Prostate gland (tissue), 2 donors: ENCODE results near the gene QPCT. TPM values are rescaled to one million over a fixed set of nuclear protein-coding genes. Genes with fewer than 3 reads are reported as not detected.

Source experiments
- DNase-seq: peaks from one replicate; pipeline ENCODE4 v3.0.0-alpha.2; 2019; ENCODE audit warnings: low spot score
- H3K27ac ChIP-seq, 2 donors: fragments of 200-600 bp; sonication (generic); 2 replicates each; pipeline ENCODE4 v1.5.1; 2017 to 2019
- H3K27me3 ChIP-seq: fragments of 200-600 bp; sonication (generic); replicated peaks from 2 replicates; pipeline ENCODE4 v1.5.1; 2019; ENCODE audit not compliant: insufficient read depth
- H3K36me3 ChIP-seq, 2 donors: fragments of 200-600 bp; sonication (generic); 1 replicate in 1 of 2; 2 replicates in 1 of 2; pipeline versions ENCODE4 v1.5.1 to v1.8.1; 2017 to 2019
- H3K4me1 ChIP-seq: fragments of 200-600 bp; sonication (generic); replicated peaks from 2 replicates; pipeline ENCODE4 v1.5.1; 2019
- H3K4me3 ChIP-seq, 2 donors: fragments of 200-600 bp; sonication (generic); 2 replicates each; pipeline ENCODE4 v1.5.1; 2017 to 2019
- H3K9me3 ChIP-seq: fragments of 200-600 bp; sonication (generic); 2 replicates; pipeline ENCODE4 v1.5.1; 2017
- POLR2A ChIP-seq: fragments of 450-650 bp; IDR thresholded peaks from one replicate; pipeline ENCODE4 v1.6.1; 2016; ENCODE audit warnings: antibody characterized with exemption, mild to moderate bottlenecking
- POLR2AphosphoS5 ChIP-seq: sonication (generic); formaldehyde crosslinking; IDR thresholded peaks from one replicate; pipeline ENCODE4 v1.6.1; 2017; ENCODE audit warnings: antibody characterized with exemption
- WGBS: methylation state at CpG from one replicate; pipeline ENCODE4 v1.1.5; 2018; 5-methylcytosine and 5-hydroxymethylcytosine counted together
- intact Hi-C: fragments of 100-400 bp; cut with DNase I; formaldehyde crosslinking; loops from one replicate; pipeline ENCODE4 v1.14.2; 2022
- total RNA-seq, 2 donors: library from RNA; depleted of rRNA; stranded (reverse); fragments of >200 nt; gene quantifications; one replicate each; pipeline ENCODE4 v1.1.0, GENCODE V29; 2016
- TF ChIP-seq, protein P1 (sequence below), 4 experiments: fragments of 200-600 bp in 2 of 4; fragments of 450-650 bp in 2 of 4; sonication (generic) in 2 of 4; IDR thresholded peaks; 1 replicate in 3 of 4; 2 replicates in 1 of 4; pipeline ENCODE4 v1.5.1; 2016 to 2019; ENCODE audit warnings: antibody characterized with exemption in 4 of 4, mild to moderate bottlenecking in 2 of 4, moderate library complexity in 2 of 4

QPCT gene
- total RNA-seq, 2 donors from 2014 or later = 5.3 to 11.7 TPM

DNA sequence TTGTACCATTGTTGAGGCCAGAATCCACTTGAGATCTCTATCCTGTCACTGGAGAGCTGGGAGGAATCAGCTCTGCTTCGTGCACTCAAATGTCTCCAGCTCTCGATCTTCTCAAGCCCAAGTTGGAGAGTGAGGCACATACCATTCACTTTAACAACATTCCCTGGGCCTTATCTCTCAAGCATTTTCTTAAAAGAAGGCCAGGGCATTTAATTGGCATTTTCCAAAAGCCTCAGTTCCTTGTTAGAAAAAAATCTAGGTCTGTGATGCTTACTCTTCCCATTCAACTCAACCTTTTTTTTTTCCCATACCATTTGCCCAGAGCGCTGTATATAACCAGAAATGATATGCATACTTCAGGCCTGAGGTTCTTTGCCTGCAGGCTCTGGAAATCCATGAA lies 10.1 kb downstream of the QPCT start:
- Histone ChIP-seq H3K36me3 (no peaks in the 10 kb centered on the region), H3K4me3 (no peak overlapping the region), H3K4me1 (no peaks in the 10 kb centered on the region), H3K27ac (no peak overlapping the region), H3K9me3 (no peaks in the 10 kb centered on the region), H3K27me3 (no peaks in the 10 kb centered on the region)
- TF ChIP-seq POLR2AphosphoS5 = no peak
- TF ChIP-seq POLR2A = no peak
- TF ChIP-seq, protein P1, sequence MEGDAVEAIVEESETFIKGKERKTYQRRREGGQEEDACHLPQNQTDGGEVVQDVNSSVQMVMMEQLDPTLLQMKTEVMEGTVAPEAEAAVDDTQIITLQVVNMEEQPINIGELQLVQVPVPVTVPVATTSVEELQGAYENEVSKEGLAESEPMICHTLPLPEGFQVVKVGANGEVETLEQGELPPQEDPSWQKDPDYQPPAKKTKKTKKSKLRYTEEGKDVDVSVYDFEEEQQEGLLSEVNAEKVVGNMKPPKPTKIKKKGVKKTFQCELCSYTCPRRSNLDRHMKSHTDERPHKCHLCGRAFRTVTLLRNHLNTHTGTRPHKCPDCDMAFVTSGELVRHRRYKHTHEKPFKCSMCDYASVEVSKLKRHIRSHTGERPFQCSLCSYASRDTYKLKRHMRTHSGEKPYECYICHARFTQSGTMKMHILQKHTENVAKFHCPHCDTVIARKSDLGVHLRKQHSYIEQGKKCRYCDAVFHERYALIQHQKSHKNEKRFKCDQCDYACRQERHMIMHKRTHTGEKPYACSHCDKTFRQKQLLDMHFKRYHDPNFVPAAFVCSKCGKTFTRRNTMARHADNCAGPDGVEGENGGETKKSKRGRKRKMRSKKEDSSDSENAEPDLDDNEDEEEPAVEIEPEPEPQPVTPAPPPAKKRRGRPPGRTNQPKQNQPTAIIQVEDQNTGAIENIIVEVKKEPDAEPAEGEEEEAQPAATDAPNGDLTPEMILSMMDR (IDR thresholded peaks at IDR 0.05) = no peak
- 93% methylated on average over 3 of the region's 3 CpGs for WGBS
- no peak for DNase-seq
- intact Hi-C loops = no loop called here

- Histone ChIP-seq H3K9me3 (no peaks in the 10 kb centered on the region), H3K27ac (no peak overlapping the region), H3K4me3 (no peak overlapping the region), H3K27me3 (no peaks in the 10 kb centered on the region), H3K36me3 (no peaks in the 10 kb centered on the region), H3K4me1 (no peaks in the 10 kb centered on the region)
- TF ChIP-seq POLR2A (no peak), POLR2AphosphoS5 (no peak)
- TF ChIP-seq, protein P1 (IDR thresholded peaks at IDR 0.05) = no peak
- WGBS = 94% methylated on average over 7 of the region's 7 CpGs
- DNase-seq = no peak
- intact Hi-C loops = no loop called here
Measured at GRCh38 chr2:37355735-37356134, 11.3 kb downstream of the QPCT start.

DNA sequence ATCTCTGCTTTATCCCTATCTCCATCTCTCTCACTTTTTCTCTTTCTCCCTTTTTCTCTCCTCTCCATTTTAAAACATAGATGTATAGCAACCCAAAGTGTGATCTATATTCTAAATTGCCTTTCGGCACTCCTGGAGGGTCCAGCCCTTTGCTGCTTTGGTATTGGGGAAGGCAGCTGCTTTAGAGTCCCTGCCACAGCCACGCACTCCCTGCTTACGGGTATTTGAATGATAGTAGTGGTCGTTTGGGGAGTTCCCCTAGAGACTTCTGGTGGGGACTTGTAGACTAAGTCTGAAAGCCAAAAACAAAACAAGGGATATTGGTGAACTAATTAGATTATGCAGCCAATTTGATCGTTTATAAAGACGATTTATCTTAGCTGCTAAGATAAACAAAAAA lies 11.9 kb downstream of the QPCT start:
- Histone ChIP-seq H3K27ac (no peak overlapping the region), H3K36me3 (no peaks in the 10 kb centered on the region), H3K4me3 (no peak overlapping the region), H3K27me3 (no peaks in the 10 kb centered on the region), H3K4me1 (no peaks in the 10 kb centered on the region), H3K9me3 (no peaks in the 10 kb centered on the region)
- intact Hi-C loops = no loop called here
- TF ChIP-seq POLR2AphosphoS5 (no peak), POLR2A (no peak)
- TF ChIP-seq, protein P1 (IDR thresholded peaks at IDR 0.05) = no peak
- DNase-seq = no peak
- 77% methylated on average over 6 of the region's 6 CpGs for WGBS

DNA sequence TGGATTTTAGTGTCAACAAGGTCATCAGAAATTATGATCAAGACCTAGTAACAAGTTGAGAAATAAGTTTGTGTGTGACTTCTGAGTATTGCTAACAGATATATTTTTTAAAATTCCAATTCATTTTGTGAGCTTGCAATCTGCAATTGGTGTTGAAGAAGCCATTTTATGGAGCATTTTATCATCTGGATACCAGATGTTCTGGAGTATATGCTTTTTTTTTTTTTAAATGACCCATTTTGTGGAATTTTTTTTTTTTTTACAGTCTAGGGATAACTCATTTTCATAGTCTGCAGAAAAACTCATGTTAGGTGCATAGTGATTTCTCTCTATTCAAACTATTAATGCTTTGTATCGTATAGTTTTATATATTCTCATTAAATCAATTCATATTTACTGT lies 12.6 kb downstream of the QPCT start:
- TF ChIP-seq POLR2AphosphoS5 (no peak), POLR2A (no peak)
- TF ChIP-seq, protein P1 (IDR thresholded peaks at IDR 0.05) = no peak
- H3K27me3 ChIP-seq = no peaks in the 10 kb centered on the region
- no peaks in the 10 kb centered on the region for H3K9me3 ChIP-seq
- no peak overlapping the region for H3K4me3 ChIP-seq
- no peak for DNase-seq
- no peaks in the 10 kb centered on the region for H3K4me1 ChIP-seq
- intact Hi-C loops = no loop called here
- H3K27ac ChIP-seq = no peak overlapping the region
- 95% methylated on average over 1 of the region's 1 CpG for WGBS
- H3K36me3 ChIP-seq = no peaks in the 10 kb centered on the region

DNA sequence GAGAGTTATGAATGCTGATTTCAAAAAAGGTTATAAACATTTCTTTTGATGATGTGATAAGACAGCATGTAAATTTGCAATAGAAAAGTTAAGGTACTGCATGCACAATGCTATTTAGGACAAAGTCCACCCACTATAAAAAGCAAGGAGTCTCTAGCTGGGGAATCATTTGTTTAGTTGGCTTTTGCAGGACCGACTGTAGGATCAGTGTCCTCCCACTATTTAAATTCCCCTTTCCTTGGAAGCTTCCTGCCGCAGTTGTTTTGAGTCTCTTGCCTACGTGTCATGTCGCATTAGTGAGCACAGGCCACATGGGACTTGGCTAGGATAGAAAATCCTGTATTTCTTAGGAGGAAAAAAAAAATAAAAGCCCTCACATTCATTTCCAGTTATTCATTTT lies 13.1 kb downstream of the QPCT start:
- intact Hi-C loops = no loop called here
- Histone ChIP-seq H3K4me1 (no peaks in the 10 kb centered on the region), H3K9me3 (no peaks in the 10 kb centered on the region), H3K36me3 (no peaks in the 10 kb centered on the region), H3K4me3 (no peak overlapping the region), H3K27ac (no peak overlapping the region), H3K27me3 (no peaks in the 10 kb centered on the region)
- no peak for TF ChIP-seq POLR2A
- TF ChIP-seq, protein P1 (IDR thresholded peaks at IDR 0.05) = no peak
- TF ChIP-seq POLR2AphosphoS5 = no peak
- WGBS = 78% methylated on average over 4 of the region's 4 CpGs
- no peak for DNase-seq
